ENCODE data around the gene WAPL. TPM values are rescaled to one million over a fixed set of nuclear protein-coding genes. Genes with fewer than 3 reads are reported as not detected.

WAPL gene
- total and polyA plus RNA-seq, 2 of the 13 experiments (the other 11 are each of a cell fraction or from before 2014, with no cell fraction given): 13.2 to 43.5 TPM

GRCh38 chr10:86535132-86535882 is 13.7 kb upstream of the WAPL start (continued):
- TF ChIP-seq NR2C2 (CRISPR knock-in tag; IDR thresholded peaks at IDR 0.05; ENCODE audit: borderline replicate concordance): 0 out of 2 replicates have a peak, but pooled peaks have one; percentile 14
- TF ChIP-seq, protein P1, sequence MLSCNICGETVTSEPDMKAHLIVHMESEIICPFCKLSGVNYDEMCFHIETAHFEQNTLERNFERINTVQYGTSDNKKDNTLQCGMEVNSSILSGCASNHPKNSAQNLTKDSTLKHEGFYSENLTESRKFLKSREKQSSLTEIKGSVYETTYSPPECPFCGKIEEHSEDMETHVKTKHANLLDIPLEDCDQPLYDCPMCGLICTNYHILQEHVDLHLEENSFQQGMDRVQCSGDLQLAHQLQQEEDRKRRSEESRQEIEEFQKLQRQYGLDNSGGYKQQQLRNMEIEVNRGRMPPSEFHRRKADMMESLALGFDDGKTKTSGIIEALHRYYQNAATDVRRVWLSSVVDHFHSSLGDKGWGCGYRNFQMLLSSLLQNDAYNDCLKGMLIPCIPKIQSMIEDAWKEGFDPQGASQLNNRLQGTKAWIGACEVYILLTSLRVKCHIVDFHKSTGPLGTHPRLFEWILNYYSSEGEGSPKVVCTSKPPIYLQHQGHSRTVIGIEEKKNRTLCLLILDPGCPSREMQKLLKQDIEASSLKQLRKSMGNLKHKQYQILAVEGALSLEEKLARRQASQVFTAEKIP (CRISPR knock-in tag; IDR thresholded peaks at IDR 0.05; ENCODE audit: borderline replicate concordance): no peak
- TF ChIP-seq, protein P2, sequence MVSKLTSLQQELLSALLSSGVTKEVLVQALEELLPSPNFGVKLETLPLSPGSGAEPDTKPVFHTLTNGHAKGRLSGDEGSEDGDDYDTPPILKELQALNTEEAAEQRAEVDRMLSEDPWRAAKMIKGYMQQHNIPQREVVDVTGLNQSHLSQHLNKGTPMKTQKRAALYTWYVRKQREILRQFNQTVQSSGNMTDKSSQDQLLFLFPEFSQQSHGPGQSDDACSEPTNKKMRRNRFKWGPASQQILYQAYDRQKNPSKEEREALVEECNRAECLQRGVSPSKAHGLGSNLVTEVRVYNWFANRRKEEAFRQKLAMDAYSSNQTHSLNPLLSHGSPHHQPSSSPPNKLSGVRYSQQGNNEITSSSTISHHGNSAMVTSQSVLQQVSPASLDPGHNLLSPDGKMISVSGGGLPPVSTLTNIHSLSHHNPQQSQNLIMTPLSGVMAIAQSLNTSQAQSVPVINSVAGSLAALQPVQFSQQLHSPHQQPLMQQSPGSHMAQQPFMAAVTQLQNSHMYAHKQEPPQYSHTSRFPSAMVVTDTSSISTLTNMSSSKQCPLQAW (CRISPR knock-in tag; IDR thresholded peaks at IDR 0.05): peak; percentile 33; the same call in 1 of the 2 replicates
- TF ChIP-seq AGO1 (IDR thresholded peaks at IDR 0.05; ENCODE audit: low read depth, low read length, poor library complexity, severe bottlenecking): peak; percentile 38
- peak; percentile 72 for TF ChIP-seq RBFOX2 (IDR thresholded peaks at IDR 0.05; ENCODE audit: low read depth, low read length)
- no peak for TF ChIP-seq HOXA7 (CRISPR knock-in tag; IDR thresholded peaks at IDR 0.05)
- 0 out of 2 replicates have a peak, but pooled peaks have one; percentile 51 for TF ChIP-seq MYPOP (CRISPR knock-in tag; IDR thresholded peaks at IDR 0.05)
- TF ChIP-seq, protein P3, sequence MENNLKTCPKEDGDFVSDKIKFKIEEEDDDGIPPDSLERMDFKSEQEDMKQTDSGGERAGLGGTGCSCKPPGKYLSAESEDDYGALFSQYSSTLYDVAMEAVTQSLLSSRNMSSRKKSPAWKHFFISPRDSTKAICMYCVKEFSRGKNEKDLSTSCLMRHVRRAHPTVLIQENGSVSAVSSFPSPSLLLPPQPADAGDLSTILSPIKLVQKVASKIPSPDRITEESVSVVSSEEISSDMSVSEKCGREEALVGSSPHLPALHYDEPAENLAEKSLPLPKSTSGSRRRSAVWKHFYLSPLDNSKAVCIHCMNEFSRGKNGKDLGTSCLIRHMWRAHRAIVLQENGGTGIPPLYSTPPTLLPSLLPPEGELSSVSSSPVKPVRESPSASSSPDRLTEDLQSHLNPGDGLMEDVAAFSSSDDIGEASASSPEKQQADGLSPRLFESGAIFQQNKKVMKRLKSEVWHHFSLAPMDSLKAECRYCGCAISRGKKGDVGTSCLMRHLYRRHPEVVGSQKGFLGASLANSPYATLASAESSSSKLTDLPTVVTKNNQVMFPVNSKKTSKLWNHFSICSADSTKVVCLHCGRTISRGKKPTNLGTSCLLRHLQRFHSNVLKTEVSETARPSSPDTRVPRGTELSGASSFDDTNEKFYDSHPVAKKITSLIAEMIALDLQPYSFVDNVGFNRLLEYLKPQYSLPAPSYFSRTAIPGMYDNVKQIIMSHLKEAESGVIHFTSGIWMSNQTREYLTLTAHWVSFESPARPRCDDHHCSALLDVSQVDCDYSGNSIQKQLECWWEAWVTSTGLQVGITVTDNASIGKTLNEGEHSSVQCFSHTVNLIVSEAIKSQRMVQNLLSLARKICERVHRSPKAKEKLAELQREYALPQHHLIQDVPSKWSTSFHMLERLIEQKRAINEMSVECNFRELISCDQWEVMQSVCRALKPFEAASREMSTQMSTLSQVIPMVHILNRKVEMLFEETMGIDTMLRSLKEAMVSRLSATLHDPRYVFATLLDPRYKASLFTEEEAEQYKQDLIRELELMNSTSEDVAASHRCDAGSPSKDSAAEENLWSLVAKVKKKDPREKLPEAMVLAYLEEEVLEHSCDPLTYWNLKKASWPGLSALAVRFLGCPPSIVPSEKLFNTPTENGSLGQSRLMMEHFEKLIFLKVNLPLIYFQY (CRISPR knock-in tag; IDR thresholded peaks at IDR 0.05; ENCODE audit: borderline replicate concordance): peak; percentile 77
- peak; percentile 58; the same call in 1 of the 2 replicates for TF ChIP-seq PAXIP1 (CRISPR knock-in tag; conservative IDR thresholded peaks at IDR 0.05)
- peak; percentile 77 for TF ChIP-seq SAP130 (CRISPR knock-in tag; IDR thresholded peaks at IDR 0.05; ENCODE audit: low read depth)
- peak; percentile 65; the same call in 1 of the 2 replicates for TF ChIP-seq NFKB2 (CRISPR knock-in tag; IDR thresholded peaks at IDR 0.05; ENCODE audit: borderline replicate concordance)
- TF ChIP-seq POLR2A (IDR thresholded peaks at IDR 0.05; ENCODE audit: insufficient read depth in 1 of 2, low read depth in 2 of 2, low read length in 2 of 2): peak in 1 of 2 experiments; percentile 58; a peak in 2 of 4 replicates
- TF ChIP-seq POLR2AphosphoS5 (IDR thresholded peaks at IDR 0.05; ENCODE audit: low read depth, low read length): no peak
- TF ChIP-seq ZNF260 (CRISPR knock-in tag; IDR thresholded peaks at IDR 0.05; ENCODE audit: borderline replicate concordance, low read depth): no peak
- TF ChIP-seq NR2F1 (CRISPR knock-in tag; IDR thresholded peaks at IDR 0.05): no peak
